Fibroblast of villous mesenchyme (primary cell): ENCODE data around the gene GYPE. TPM values are rescaled to one million over a fixed set of nuclear protein-coding genes. Genes with fewer than 3 reads are reported as not detected.
A peak's percentile ranks its signal among the peaks of the same experiment; 100 is the strongest.
"Not testable (repeated sequence)": the region's sequence is repeated elsewhere in the genome, so short reads cannot be mapped to it uniquely, and the experiment has no call there.

Experiments used
- DNase-seq: peaks from one replicate; pipeline ENCODE4 v3.0.0-alpha.2; 2010; ENCODE audit warnings: low read depth
- H3K4me3 ChIP-seq: 2 replicates; pipeline ENCODE4 v1.5.1; 2011; ENCODE audit warnings: low read depth, mild to moderate bottlenecking, low read length
- CTCF ChIP-seq: IDR thresholded peaks from 2 replicates; pipeline ENCODE4 v1.5.1; 2012; ENCODE audit warnings: low read depth, mild to moderate bottlenecking, low read length; ENCODE audit not compliant: insufficient read depth
- total RNA-seq: library from RNA; depleted of rRNA; stranded (reverse); fragments of >200 nt; gene quantifications from 2 replicates; pipeline ENCODE4 v1.2.3, GENCODE V29; 2012

GYPE gene
- total RNA-seq, 1 donor = 0.86 TPM

GRCh38 chr4:143907811-143908210, 2.5 kb upstream of the GYPE start:
- TF ChIP-seq CTCF = peak; percentile 18
- H3K4me3 ChIP-seq = not testable (repeated sequence)
- peak; percentile 1 for DNase-seq

- not testable (repeated sequence) for DNase-seq, H3K4me3 ChIP-seq
Observed at GRCh38 chr4:143904431-143904830, 928 bp downstream of the GYPE start.

GRCh38 chr4:143890323-143890722, 15.0 kb downstream of the GYPE start:
- not testable (repeated sequence) for DNase-seq, H3K4me3 ChIP-seq

GRCh38 chr4:143888189-143888588, 17.2 kb downstream of the GYPE start:
- H3K4me3 ChIP-seq, DNase-seq: not testable (repeated sequence)

- not testable (repeated sequence) for H3K4me3 ChIP-seq, DNase-seq
Observed at GRCh38 chr4:143884965-143885364, 20.4 kb downstream of the GYPE start.

- DNase-seq = no peak
- H3K4me3 ChIP-seq = no peak overlapping the region
- no peak for TF ChIP-seq CTCF
Observed at GRCh38 chr4:143883529-143883928, 21.8 kb downstream of the GYPE start.

GRCh38 chr4:143882892-143883291, 22.5 kb downstream of the GYPE start:
- no peak for DNase-seq
- TF ChIP-seq CTCF = no peak
- no peak overlapping the region for H3K4me3 ChIP-seq

GRCh38 chr4:143879561-143879960, 25.8 kb downstream of the GYPE start:
- H3K4me3 ChIP-seq = not testable (repeated sequence)

GRCh38 chr4:143875357-143875756, 30.0 kb downstream of the GYPE start:
- H3K4me3 ChIP-seq, DNase-seq: not testable (repeated sequence)

More at GRCh38 chr4:143879561-143879960, 25.8 kb downstream of the GYPE start:
- not testable (repeated sequence) for DNase-seq

- not testable (repeated sequence) for DNase-seq, H3K4me3 ChIP-seq
Observed at GRCh38 chr4:143870523-143871268, 34.7 kb downstream of the GYPE start.

- DNase-seq, H3K4me3 ChIP-seq: not testable (repeated sequence)
Observed at GRCh38 chr4:143869925-143870324, 35.4 kb downstream of the GYPE start.

GRCh38 chr4:143862716-143863115, 42.6 kb downstream of the GYPE start:
- not testable (repeated sequence) for DNase-seq

More at GRCh38 chr4:143862716-143863115, 42.6 kb downstream of the GYPE start:
- not testable (repeated sequence) for H3K4me3 ChIP-seq
